Natural killer cell (primary cell): ENCODE measurements around the gene DISC1. TPM values are rescaled to one million over a fixed set of nuclear protein-coding genes. Genes with fewer than 3 reads are reported as not detected.
"Not testable (repeated sequence)": the region's sequence is repeated elsewhere in the genome, so short reads cannot be mapped to it uniquely, and the experiment has no call there.

Source experiments
- ATAC-seq, 3 donors: fragments of 150-1000 bp in 2 of 3; fragments of 200-7000 bp in 1 of 3; cut with Tn5 transposase; 1 replicate in 1 of 3; 2 replicates in 2 of 3; pipeline ENCODE4 v1.10.0; 2021; ENCODE audit warnings: mild to moderate bottlenecking in 2 of 3, moderate library complexity in 2 of 3
- DNase-seq, 2 donors: peaks; one replicate each; pipeline versions ENCODE4 v3.0.0 to v3.0.0-alpha.2; 2013 to 2021; ENCODE audit warnings: mixed read lengths in 1 of 2
- H3K27ac ChIP-seq: one replicate; pipeline ENCODE4 v1.5.1; 2013; ENCODE audit warnings: mild to moderate bottlenecking, low read length
- H3K27me3 ChIP-seq: one replicate; pipeline ENCODE4 v1.6.1; 2013; ENCODE audit warnings: low read length; ENCODE audit not compliant: control insufficient read depth, insufficient read depth
- H3K36me3 ChIP-seq: one replicate; pipeline ENCODE4 v1.6.1; 2013; ENCODE audit warnings: low read length; ENCODE audit not compliant: control insufficient read depth, insufficient read depth
- H3K4me1 ChIP-seq: one replicate; pipeline ENCODE4 v1.6.1; 2013; ENCODE audit warnings: low read length; ENCODE audit not compliant: control insufficient read depth, insufficient read depth
- H3K4me3 ChIP-seq: one replicate; pipeline ENCODE4 v1.5.1; 2013; ENCODE audit warnings: low read length
- H3K9me3 ChIP-seq: one replicate; pipeline ENCODE4 v1.6.1; 2013; ENCODE audit warnings: low read length; ENCODE audit not compliant: control insufficient read depth, insufficient read depth
- H3K27ac Mint-ChIP-seq, 2 donors: one replicate each; pipeline ENCODE4 v1.8.0; 2022; ENCODE audit warnings: mild to moderate bottlenecking in 2 of 2, mixed read lengths in 2 of 2, moderate library complexity in 1 of 2
- H3K27me3 Mint-ChIP-seq, 2 donors: one replicate each; pipeline ENCODE4 v1.8.0; 2022; ENCODE audit warnings: low read depth in 2 of 2, mixed read lengths in 2 of 2
- H3K36me3 Mint-ChIP-seq: one replicate; pipeline ENCODE4 v1.8.0; 2022; ENCODE audit warnings: mixed read lengths
- H3K4me1 Mint-ChIP-seq, 2 donors: one replicate each; pipeline ENCODE4 v1.8.0; 2022; ENCODE audit warnings: mixed read lengths in 2 of 2
- H3K4me3 Mint-ChIP-seq: one replicate; pipeline ENCODE4 v1.8.0; 2022; ENCODE audit warnings: mild to moderate bottlenecking, moderate library complexity, mixed read lengths
- H3K9me3 Mint-ChIP-seq, 2 donors: one replicate each; pipeline ENCODE4 v1.8.0; 2022; ENCODE audit warnings: mixed read lengths in 2 of 2
- CTCF ChIP-seq: fragments of 200-600 bp; IDR thresholded peaks from one replicate; pipeline ENCODE4 v1.8.0; 2022; ENCODE audit warnings: antibody characterized with exemption
- WGBS: methylation state at CpG from one replicate; pipeline ENCODE4 v1.1.7; 2013; ENCODE audit warnings: missing lambda C conversion rate; ENCODE audit not compliant: insufficient coverage; 5-methylcytosine and 5-hydroxymethylcytosine counted together
- intact Hi-C: fragments of 100-400 bp; cut with micrococcal nuclease; formaldehyde crosslinking; loops from one replicate; pipeline ENCODE4 v1.14.2; 2022
- total RNA-seq, 4 donors: library from RNA; stranded (reverse); fragments of 120-200 nt in 1 of 4; gene quantifications; one replicate each; pipeline versions ENCODE4 v1.2.3 to v1.2.4, GENCODE V29; 2013 to 2022

The DISC1 gene
- total RNA-seq, 3 donors from 2014 or later (not counting 1 experiment from before 2014, with no cell fraction given) = 5.9 to 10.7 (median 9.7) TPM

- 90% methylated on average over 12 of the region's 13 CpGs for WGBS
Measured at GRCh38 chr1:231643071-231643934, 16.7 kb downstream of the DISC1 start.

GRCh38 chr1:231643935-231644237 is 17.3 kb downstream of the DISC1 start:
- H3K27ac Mint-ChIP-seq = no peak overlapping the region
- DNase-seq = no peak
- no peaks in the 10 kb centered on the region for H3K9me3 ChIP-seq
- no peak overlapping the region for H3K27ac ChIP-seq
- no peaks in the 10 kb centered on the region for H3K36me3 ChIP-seq
- no peaks in the 10 kb centered on the region for H3K4me1 ChIP-seq
- H3K4me1 Mint-ChIP-seq = peaks cover 11 to 12% of the 10 kb centered on the region in 2 donors
- H3K9me3 Mint-ChIP-seq = no peaks in the 10 kb centered on the region
- intact Hi-C loops = no loop called here
- no peak overlapping the region for H3K4me3 ChIP-seq
- H3K36me3 Mint-ChIP-seq = no peaks in the 10 kb centered on the region
- H3K4me3 Mint-ChIP-seq = no peak overlapping the region
- TF ChIP-seq CTCF = no peak
- no peaks in the 10 kb centered on the region for H3K27me3 ChIP-seq
- no peak for ATAC-seq
- H3K27me3 Mint-ChIP-seq = peaks cover 9 to 18% of the 10 kb centered on the region in 2 donors

More at GRCh38 chr1:231643071-231643934, 16.7 kb downstream of the DISC1 start:
- no peaks in the 10 kb centered on the region for H3K36me3 Mint-ChIP-seq
- Histone ChIP-seq H3K36me3 (no peaks in the 10 kb centered on the region), H3K4me1 (no peaks in the 10 kb centered on the region), H3K9me3 (no peaks in the 10 kb centered on the region), H3K4me3 (no peak overlapping the region), H3K27me3 (no peaks in the 10 kb centered on the region), H3K27ac (no peak overlapping the region)
- no peak for TF ChIP-seq CTCF
- H3K9me3 Mint-ChIP-seq = no peaks in the 10 kb centered on the region
- H3K4me3 Mint-ChIP-seq = no peak overlapping the region
- DNase-seq (no peak), ATAC-seq (no peak)
- peaks cover 11% of the 10 kb centered on the region in 2 donors for H3K4me1 Mint-ChIP-seq
- H3K27ac Mint-ChIP-seq = no peak overlapping the region
- peaks cover 7 to 16% of the 10 kb centered on the region in 2 donors for H3K27me3 Mint-ChIP-seq
- intact Hi-C loops = no loop called here

GRCh38 chr1:231645634-231646033 is 19.0 kb downstream of the DISC1 start:
- H3K4me1 ChIP-seq, H3K4me3 ChIP-seq, H3K36me3 Mint-ChIP-seq, H3K9me3 Mint-ChIP-seq, DNase-seq, H3K9me3 ChIP-seq, H3K36me3 ChIP-seq, H3K27ac Mint-ChIP-seq, intact Hi-C loops, H3K27me3 ChIP-seq, ATAC-seq, H3K27ac ChIP-seq, H3K4me3 Mint-ChIP-seq: not testable (repeated sequence)
- Mint-ChIP-seq H3K27me3 (peaks cover 17 to 24% of the 10 kb centered on the region in 2 donors), H3K4me1 (peaks cover 11 to 19% of the 10 kb centered on the region in 2 donors)
- WGBS = 98% methylated on average over 5 of the region's 6 CpGs

GRCh38 chr1:231646165-231646564 is 19.6 kb downstream of the DISC1 start:
- H3K36me3 ChIP-seq, H3K4me3 Mint-ChIP-seq, H3K9me3 Mint-ChIP-seq, H3K36me3 Mint-ChIP-seq, H3K4me3 ChIP-seq, ATAC-seq, intact Hi-C loops, DNase-seq, H3K4me1 ChIP-seq, H3K27ac Mint-ChIP-seq, H3K9me3 ChIP-seq, H3K27ac ChIP-seq, H3K27me3 ChIP-seq: not testable (repeated sequence)
- 100% methylated on average over 1 of the region's 4 CpGs for WGBS
- peaks cover 6 to 17% of the 10 kb centered on the region in 2 donors for H3K4me1 Mint-ChIP-seq
- H3K27me3 Mint-ChIP-seq = peaks cover 12 to 21% of the 10 kb centered on the region in 2 donors

- H3K4me3 ChIP-seq, H3K27ac ChIP-seq, H3K27me3 ChIP-seq, H3K4me1 ChIP-seq, H3K9me3 Mint-ChIP-seq, H3K4me3 Mint-ChIP-seq, ATAC-seq, H3K36me3 Mint-ChIP-seq, H3K36me3 ChIP-seq, intact Hi-C loops, H3K9me3 ChIP-seq, H3K27ac Mint-ChIP-seq: not testable (repeated sequence)
- 80% methylated on average over 10 of the region's 10 CpGs for WGBS
- Mint-ChIP-seq H3K27me3 (peaks cover 9 to 19% of the 10 kb centered on the region in 2 donors), H3K4me1 (peaks cover 0 to 11% of the 10 kb centered on the region in 2 donors)
- DNase-seq = peak in 1 of 2 donors; percentile 16
Measured at GRCh38 chr1:231651621-231652260, 25.2 kb downstream of the DISC1 start.
